Psoas muscle (tissue), 8 donors: ENCODE results near the gene NBPF1. TPM values are rescaled to one million over a fixed set of nuclear protein-coding genes. Genes with fewer than 3 reads are reported as not detected.
"Not testable (repeated sequence)": the region's sequence is repeated elsewhere in the genome, so short reads cannot be mapped to it uniquely, and the experiment has no call there.

Source experiments
- ATAC-seq, 4 donors: fragments of 200-7000 bp; cut with Tn5 transposase; one replicate each; pipeline ENCODE4 v1.9.1; 2020; ENCODE audit warnings: moderate library complexity in 3 of 4, mild to moderate bottlenecking in 2 of 4
- DNase-seq, 2 donors: peaks; one replicate each; pipeline ENCODE4 v3.0.0-alpha.2; 2020
- H3K27ac ChIP-seq: fragments of 200-600 bp; one replicate; pipeline ENCODE4 v1.8.0; 2022
- H3K27me3 ChIP-seq, 3 donors: fragments of 200-600 bp in 1 of 3; one replicate each; pipeline versions ENCODE4 v1.6.1 to v1.8.0; 2013 to 2022; ENCODE audit warnings: low read length in 2 of 3, mild to moderate bottlenecking in 2 of 3, moderate library complexity in 1 of 3; ENCODE audit not compliant: insufficient read depth in 3 of 3
- H3K36me3 ChIP-seq, 2 donors: fragments of 200-600 bp in 1 of 2; one replicate each; pipeline versions ENCODE4 v1.6.1 to v1.8.0; 2013 to 2022; ENCODE audit warnings: low read depth in 1 of 2, mild to moderate bottlenecking in 1 of 2, moderate library complexity in 1 of 2; ENCODE audit not compliant: insufficient read depth in 1 of 2
- H3K4me1 ChIP-seq: fragments of 200-600 bp; one replicate; pipeline ENCODE4 v1.8.0; 2022
- H3K4me3 ChIP-seq: fragments of 200-600 bp; one replicate; pipeline ENCODE4 v1.8.0; 2022; ENCODE audit warnings: mild to moderate bottlenecking
- H3K9me3 ChIP-seq: fragments of 200-600 bp; one replicate; pipeline ENCODE4 v1.8.0; 2022
- WGBS, 3 donors: extraction: QIAGEN DNeasy Blood & Tissue Kit; methylation state at CpG; one replicate each; pipeline versions ENCODE4 v1.1.6 to v1.1.7; 2013; 5-methylcytosine and 5-hydroxymethylcytosine counted together
- intact Hi-C, 2 donors: fragments of 100-400 bp; cut with DNase I; formaldehyde crosslinking; loops; one replicate each; pipeline versions ENCODE4 v1.11.0 to v1.14.2; 2022
- polyA plus RNA-seq, 3 donors: library from polyadenylated mRNA; stranded (reverse); fragments of 200-250 nt; gene quantifications; one replicate each; pipeline ENCODE4 v1.2.3, GENCODE V29; 2013
- total RNA-seq, 4 donors: library from RNA; stranded (reverse); fragmentation: NEBNext Ultra II Directional in 2 of 4; extraction: Animal tissue kit (Norgen Biotek cat#: 25700) in 2 of 4; gene quantifications; one replicate each; pipeline versions ENCODE4 v1.2.1 to v1.2.4, GENCODE V29; 2021 to 2023
- TF ChIP-seq, protein P1 (sequence below): fragments of 200-600 bp; IDR thresholded peaks from one replicate; pipeline ENCODE4 v1.8.0; 2022; ENCODE audit warnings: antibody characterized with exemption
- donor health status: healthy with polysubstance abuse.
- donor health status: DM: no; HTN: no; CAD: no; lungs with moderate emphysema.
- donor health status: Bipolar disorder and iron deficiency.
- donor health status: healthy.
- donor health status: DM: yes; HTN: yes; CAD: no.
- donor health status: DM: no; HTN: no; CAD: no.
- donor health status: DM: no; HTN: no; CAD: no.
- donor health status: DM: yes; HTN: yes; CAD: no.

The NBPF1 gene
- total and polyA plus RNA-seq, 7 donors = 2.4 to 20.9 (median 6.5) TPM

GRCh38 chr1:16625497-16626408 is 12.4 kb upstream of the NBPF1 start:
- TF ChIP-seq, protein P1, sequence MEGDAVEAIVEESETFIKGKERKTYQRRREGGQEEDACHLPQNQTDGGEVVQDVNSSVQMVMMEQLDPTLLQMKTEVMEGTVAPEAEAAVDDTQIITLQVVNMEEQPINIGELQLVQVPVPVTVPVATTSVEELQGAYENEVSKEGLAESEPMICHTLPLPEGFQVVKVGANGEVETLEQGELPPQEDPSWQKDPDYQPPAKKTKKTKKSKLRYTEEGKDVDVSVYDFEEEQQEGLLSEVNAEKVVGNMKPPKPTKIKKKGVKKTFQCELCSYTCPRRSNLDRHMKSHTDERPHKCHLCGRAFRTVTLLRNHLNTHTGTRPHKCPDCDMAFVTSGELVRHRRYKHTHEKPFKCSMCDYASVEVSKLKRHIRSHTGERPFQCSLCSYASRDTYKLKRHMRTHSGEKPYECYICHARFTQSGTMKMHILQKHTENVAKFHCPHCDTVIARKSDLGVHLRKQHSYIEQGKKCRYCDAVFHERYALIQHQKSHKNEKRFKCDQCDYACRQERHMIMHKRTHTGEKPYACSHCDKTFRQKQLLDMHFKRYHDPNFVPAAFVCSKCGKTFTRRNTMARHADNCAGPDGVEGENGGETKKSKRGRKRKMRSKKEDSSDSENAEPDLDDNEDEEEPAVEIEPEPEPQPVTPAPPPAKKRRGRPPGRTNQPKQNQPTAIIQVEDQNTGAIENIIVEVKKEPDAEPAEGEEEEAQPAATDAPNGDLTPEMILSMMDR = no peak
- Histone ChIP-seq H3K9me3 (no peaks in the 10 kb centered on the region), H3K27ac (no peak overlapping the region), H3K4me3 (no peak overlapping the region), H3K4me1 (peaks cover 16% of the 10 kb centered on the region), H3K27me3 (no peaks in the 10 kb centered on the region), H3K36me3 (peaks cover 0 to 95% of the 10 kb centered on the region in 2 donors)
- WGBS, 3 donors = 84 to 90% (median 86%) methylated on average over 25 of the region's 25 CpGs
- no peak for ATAC-seq
- peak in 1 of 2 donors; percentile 19 for DNase-seq
- intact Hi-C loops = no loop called here

DNA sequence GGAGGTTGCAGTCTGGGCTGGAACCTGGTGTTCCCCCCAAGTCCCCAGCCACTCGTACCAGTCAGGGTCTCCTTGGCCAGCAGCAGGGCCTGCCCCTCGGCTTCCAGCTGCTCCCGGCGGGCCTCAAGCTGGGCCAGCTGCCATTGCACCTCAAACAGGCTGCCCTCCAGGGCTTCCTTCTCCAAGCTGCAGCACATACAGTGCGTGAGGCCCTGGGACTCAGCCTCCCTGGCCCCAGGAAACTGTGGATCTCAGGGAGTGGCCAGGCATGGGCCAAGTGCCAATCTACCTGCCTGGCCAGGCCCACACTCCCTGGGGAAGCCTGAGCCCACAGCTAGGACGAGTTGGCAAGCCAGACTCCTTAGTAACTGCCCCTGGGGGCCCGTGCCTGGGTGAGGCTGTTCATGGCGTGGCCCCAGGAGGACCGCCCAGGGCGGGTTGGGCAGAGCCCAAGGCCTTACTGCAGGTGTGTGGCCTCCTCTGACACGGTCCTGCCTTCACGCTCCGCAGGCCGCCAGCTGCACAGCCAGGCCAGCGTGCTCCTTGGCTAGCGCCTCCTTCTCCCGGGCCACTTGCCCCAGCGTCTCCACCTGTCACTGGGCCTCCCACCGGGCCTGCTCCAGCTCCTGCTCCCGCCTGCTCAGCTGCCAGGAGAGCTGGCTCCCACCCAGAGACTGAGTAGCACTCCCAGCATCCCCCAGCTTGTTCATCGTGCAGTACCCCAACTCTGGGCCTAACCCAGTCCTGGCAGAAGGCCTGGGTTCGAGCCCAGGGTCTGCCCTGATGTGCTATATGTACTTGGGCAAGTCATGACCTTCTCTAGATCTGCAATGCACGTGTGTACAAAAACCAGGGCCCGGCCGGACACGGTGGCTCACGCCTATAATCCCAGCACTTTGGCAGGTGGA is 10.7 kb upstream of the NBPF1 start:
- Histone ChIP-seq H3K4me1 (peaks cover 16% of the 10 kb centered on the region), H3K36me3 (peaks cover 0 to 82% of the 10 kb centered on the region in 2 donors), H3K27ac (peak overlapping the region; percentile 69)
- ATAC-seq (peak; percentile 70 to 93 (median 72)), DNase-seq (peak; percentile 77 to 88)
- H3K9me3 ChIP-seq, H3K4me3 ChIP-seq, H3K27me3 ChIP-seq, intact Hi-C loops: not testable (repeated sequence)
- 30 to 58% (median 32%) methylated on average over 27 of the region's 27 CpGs for WGBS, 3 donors

DNA sequence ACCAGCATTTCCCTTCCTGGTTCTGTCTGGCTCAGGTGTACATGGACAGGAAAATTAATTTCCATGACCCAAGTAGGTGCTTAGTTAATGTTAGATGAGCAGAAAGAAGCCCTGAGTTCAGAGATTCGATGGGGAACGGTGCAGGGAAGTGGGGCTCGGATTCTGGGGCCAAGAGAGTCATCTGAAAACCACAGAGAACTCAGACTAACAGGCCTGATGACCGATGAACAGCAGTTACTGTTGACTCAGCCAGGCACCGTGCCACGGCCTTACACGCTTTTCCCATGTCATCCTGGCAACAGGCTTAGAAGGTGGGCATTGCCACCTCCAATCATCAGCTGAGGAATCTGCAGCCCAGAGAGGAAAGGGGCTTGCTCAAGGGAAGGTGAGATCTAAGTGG is 10.0 kb upstream of the NBPF1 start:
- intact Hi-C loops, H3K4me3 ChIP-seq, H3K27me3 ChIP-seq, H3K9me3 ChIP-seq: not testable (repeated sequence)
- Histone ChIP-seq H3K27ac (peak overlapping the region; percentile 69), H3K4me1 (peaks cover 16% of the 10 kb centered on the region), H3K36me3 (peaks cover 0 to 80% of the 10 kb centered on the region in 2 donors)
- ATAC-seq = peak; percentile 12 to 36 (median 28)
- 63 to 73% (median 65%) methylated on average over 7 of the region's 7 CpGs for WGBS, 3 donors
- DNase-seq = peak; percentile 60 to 64

- H3K27me3 ChIP-seq, ATAC-seq, H3K27ac ChIP-seq, intact Hi-C loops, H3K9me3 ChIP-seq, H3K4me3 ChIP-seq: not testable (repeated sequence)
- H3K4me1 ChIP-seq = peaks cover 16% of the 10 kb centered on the region
- 89 to 94% (median 91%) methylated on average over 9 of the region's 9 CpGs for WGBS, 3 donors
- peak; percentile 13 to 57 for DNase-seq
- peaks cover 0 to 79% of the 10 kb centered on the region in 2 donors for H3K36me3 ChIP-seq
Measured at GRCh38 chr1:16621681-16622315, 8.4 kb upstream of the NBPF1 start.

- Histone ChIP-seq H3K27me3 (no peaks in the 10 kb centered on the region), H3K4me1 (peaks cover 16% of the 10 kb centered on the region), H3K27ac (no peak overlapping the region), H3K9me3 (no peaks in the 10 kb centered on the region), H3K4me3 (no peak overlapping the region), H3K36me3 (peaks cover 0 to 74% of the 10 kb centered on the region in 2 donors)
- TF ChIP-seq, protein P1 = no peak
- DNase-seq = no peak
- WGBS, 3 donors = 95 to 97% (median 96%) methylated on average over 2 of the region's 2 CpGs
- intact Hi-C loops = no loop called here
- no peak for ATAC-seq
Measured at GRCh38 chr1:16621300-16621658, 7.9 kb upstream of the NBPF1 start.

DNA sequence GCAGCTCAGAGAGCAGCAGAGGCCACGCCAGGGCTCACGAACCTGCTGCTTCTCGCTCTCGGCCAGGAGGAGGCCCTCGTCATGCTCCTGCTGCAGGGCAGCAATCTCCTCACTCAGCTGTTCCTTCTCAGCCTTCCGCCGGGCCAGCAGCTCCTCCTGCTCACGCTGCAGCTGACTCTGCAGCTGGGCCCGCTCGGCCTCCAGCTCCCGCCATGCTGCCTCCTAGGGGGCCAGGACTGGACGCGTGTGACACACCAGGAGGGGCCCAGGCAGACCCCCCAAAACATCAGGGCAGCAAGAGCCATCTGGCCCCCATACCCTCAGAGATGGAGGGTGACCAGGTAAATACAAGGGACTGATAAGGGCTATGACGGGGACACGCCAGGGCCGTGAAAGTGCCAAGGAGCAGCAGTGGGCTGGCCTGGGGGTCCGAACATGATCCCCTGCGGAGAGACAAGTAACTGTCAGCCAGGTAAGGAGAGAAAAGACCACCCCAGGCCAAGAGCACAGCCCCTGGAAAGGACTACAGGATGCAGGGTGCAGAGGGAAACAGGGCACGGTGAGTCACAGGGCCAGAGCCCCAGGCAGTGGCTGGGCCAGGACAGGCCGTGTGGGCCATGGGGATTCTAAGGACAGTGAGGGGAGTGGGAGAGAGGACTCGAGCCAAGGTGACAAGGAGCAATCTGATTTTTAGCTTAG is 6.6 kb upstream of the NBPF1 start:
- ATAC-seq, H3K27ac ChIP-seq, intact Hi-C loops, H3K9me3 ChIP-seq, H3K27me3 ChIP-seq, H3K4me3 ChIP-seq: not testable (repeated sequence)
- peak; percentile 23 to 62 for DNase-seq
- peaks cover 14% of the 10 kb centered on the region for H3K4me1 ChIP-seq
- H3K36me3 ChIP-seq = peaks cover 0 to 60% of the 10 kb centered on the region in 2 donors
- WGBS, 3 donors = 71 to 80% (median 73%) methylated on average over 21 of the region's 21 CpGs
